HPDE6-E6E7 (cell line): Measurements from ENCODE around the gene IPP.
"Not testable (repeated sequence)": the region's sequence is repeated elsewhere in the genome, so short reads cannot be mapped to it uniquely, and the experiment has no call there.

Experiments used
- DNase-seq: peaks from one replicate; pipeline ENCODE4 v3.0.0; 2011; ENCODE audit warnings: missing footprints; ENCODE audit errors: extremely low spot score

The IPP gene

GRCh38 chr1:45739641-45740156 is 10.8 kb downstream of the IPP start:
- not testable (repeated sequence) for DNase-seq

- DNase-seq, result no peak
These were observed 11.3 kb downstream of the IPP start for GRCh38 chr1:45739137-45739536.

GRCh38 chr1:45730780-45731319 is 19.6 kb downstream of the IPP start:
- DNase-seq, result no peak

GRCh38 chr1:45730075-45730779 is 20.2 kb downstream of the IPP start:
- peak; percentile 25 for DNase-seq

GRCh38 chr1:45726007-45726406 is 24.4 kb downstream of the IPP start:
- DNase-seq, result not testable (repeated sequence)

GRCh38 chr1:45723248-45723930 is 27.1 kb downstream of the IPP start:
- DNase-seq, result no peak

- DNase-seq, result no peak
These were observed 27.6 kb downstream of the IPP start for GRCh38 chr1:45722809-45723208.

- no peak for DNase-seq
These were observed 29.2 kb downstream of the IPP start for GRCh38 chr1:45721207-45721606.

- DNase-seq, result no peak
These were observed 32.2 kb downstream of the IPP start for GRCh38 chr1:45718289-45718688.

- DNase-seq, result not testable (repeated sequence)
These were observed 33.1 kb downstream of the IPP start for GRCh38 chr1:45717386-45717785.

GRCh38 chr1:45716700-45717099 is 33.8 kb downstream of the IPP start:
- no peak for DNase-seq

- DNase-seq, result no peak
These were observed 36.7 kb downstream of the IPP start for GRCh38 chr1:45713711-45714110.

- DNase-seq, result no peak
These were observed 45.8 kb downstream of the IPP start for GRCh38 chr1:45704637-45705036.

GRCh38 chr1:45694823-45695222 is 55.6 kb downstream of the IPP start:
- DNase-seq, result no peak

- DNase-seq, result not testable (repeated sequence)
These were observed 56.6 kb downstream of the IPP start for GRCh38 chr1:45693811-45694210.

GRCh38 chr1:45687754-45688740 is 62.4 kb downstream of the IPP start, which contains the start of gene TMEM69:
Gene TMEM69 (plus strand): TSS chr1:45688181. CDS start chr1:45691069, 2,888 bp downstream.
- peak; percentile 55 for DNase-seq

GRCh38 chr1:45687014-45687753 is 63.3 kb downstream of the IPP start:
- peak; percentile 93 for DNase-seq

GRCh38 chr1:45686288-45687013 is 64.0 kb downstream of the IPP start, which contains the start of gene GPBP1L1:
Gene GPBP1L1 (minus strand): TSS chr1:45686533. CDS start chr1:45659087, 27,446 bp downstream.
- DNase-seq, result peak; percentile 94

- peak; percentile 29 for DNase-seq
These were observed 64.5 kb downstream of the IPP start for GRCh38 chr1:45686015-45686287.
